ENCODE measurements around the gene CYP46A1. TPM values are rescaled to one million over a fixed set of nuclear protein-coding genes. Genes with fewer than 3 reads are reported as not detected.
"Not testable (repeated sequence)": the region's sequence is repeated elsewhere in the genome, so short reads cannot be mapped to it uniquely, and the experiment has no call there.

The CYP46A1 gene
- total RNA-seq, 1 experiment from 2014 or later: not detected

DNA sequence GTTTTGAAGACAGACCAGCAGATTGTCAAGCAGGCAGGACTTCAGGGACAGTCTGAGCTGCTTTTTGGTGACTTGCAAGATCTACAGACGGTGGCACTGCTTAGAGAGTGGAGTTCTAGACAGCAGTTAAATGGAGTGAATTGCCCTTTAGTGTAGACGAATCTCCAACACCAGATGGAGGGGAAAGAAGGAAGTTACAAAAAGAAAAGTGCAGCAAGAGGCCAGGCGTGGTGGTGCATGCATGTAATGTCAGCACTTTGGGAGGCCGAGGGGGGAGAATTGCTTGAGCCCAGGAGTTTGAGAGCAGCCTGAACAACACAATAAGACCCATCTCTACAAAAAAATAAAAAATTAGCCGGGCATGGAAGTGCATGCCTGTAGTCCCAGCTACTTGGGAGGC lies 47.6 kb upstream of the CYP46A1 start:
- BruUV-seq (replicated peaks): no TSS peak
- Histone ChIP-seq H4K20me1 (ENCODE audit: insufficient read depth) (no peaks in the 10 kb centered on the region), H3K9me3 (ENCODE audit: insufficient read depth, low read depth) (no peaks in the 10 kb centered on the region), H3K36me3 (ENCODE audit: low read depth) (no peaks in the 10 kb centered on the region), H3F3A (ENCODE audit: insufficient read depth, low read depth) (no peaks in the 10 kb centered on the region), H3K4me2 (no peak overlapping the region), H3K4me3 (no peak overlapping the region), H3K79me2 (ENCODE audit: low read depth) (no peaks in the 10 kb centered on the region), H2AFZ (no peak overlapping the region), H3K4me1 (replicated peaks; ENCODE audit: insufficient read depth) (no peaks in the 10 kb centered on the region), H3K27ac (no peak overlapping the region), H3K9me2 (ENCODE audit: insufficient read depth) (no peaks in the 10 kb centered on the region), H3K27me3 (ENCODE audit: insufficient read depth, low read depth) (no peaks in the 10 kb centered on the region)
- POLR2A ChIA-PET (ENCODE audit: unreplicated experiment): no interaction called here
- CTCF ChIA-PET: no interaction called here
- intact Hi-C loops (cut with micrococcal nuclease; ENCODE audit: unreplicated experiment): no loop called here
- TF ChIP-seq EZH2 (IDR thresholded peaks at IDR 0.05; ENCODE audit: low read depth): no peak
- TF ChIP-seq, protein P1, sequence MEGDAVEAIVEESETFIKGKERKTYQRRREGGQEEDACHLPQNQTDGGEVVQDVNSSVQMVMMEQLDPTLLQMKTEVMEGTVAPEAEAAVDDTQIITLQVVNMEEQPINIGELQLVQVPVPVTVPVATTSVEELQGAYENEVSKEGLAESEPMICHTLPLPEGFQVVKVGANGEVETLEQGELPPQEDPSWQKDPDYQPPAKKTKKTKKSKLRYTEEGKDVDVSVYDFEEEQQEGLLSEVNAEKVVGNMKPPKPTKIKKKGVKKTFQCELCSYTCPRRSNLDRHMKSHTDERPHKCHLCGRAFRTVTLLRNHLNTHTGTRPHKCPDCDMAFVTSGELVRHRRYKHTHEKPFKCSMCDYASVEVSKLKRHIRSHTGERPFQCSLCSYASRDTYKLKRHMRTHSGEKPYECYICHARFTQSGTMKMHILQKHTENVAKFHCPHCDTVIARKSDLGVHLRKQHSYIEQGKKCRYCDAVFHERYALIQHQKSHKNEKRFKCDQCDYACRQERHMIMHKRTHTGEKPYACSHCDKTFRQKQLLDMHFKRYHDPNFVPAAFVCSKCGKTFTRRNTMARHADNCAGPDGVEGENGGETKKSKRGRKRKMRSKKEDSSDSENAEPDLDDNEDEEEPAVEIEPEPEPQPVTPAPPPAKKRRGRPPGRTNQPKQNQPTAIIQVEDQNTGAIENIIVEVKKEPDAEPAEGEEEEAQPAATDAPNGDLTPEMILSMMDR (conservative IDR thresholded peaks at IDR 0.05): no peak
- DNase-seq: no peak

DNA sequence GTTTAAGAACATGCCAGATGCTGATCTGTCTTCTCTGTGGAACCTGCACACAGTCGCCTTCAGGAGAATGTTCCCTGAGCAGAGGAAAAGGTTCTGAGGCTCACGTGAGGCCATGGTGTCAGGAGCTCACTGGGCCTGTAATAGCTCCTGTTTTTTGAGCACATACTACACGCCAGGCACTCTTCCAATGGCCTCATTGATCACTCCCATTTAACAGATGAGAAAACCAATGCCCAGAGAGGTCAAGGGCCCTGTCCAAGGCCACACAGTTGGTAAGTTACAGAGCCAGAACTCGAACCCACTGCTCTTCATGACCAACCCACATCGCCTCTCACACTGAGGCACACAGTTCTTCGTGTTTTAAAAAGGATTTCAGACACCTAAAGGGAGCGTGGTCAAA lies 46.5 kb upstream of the CYP46A1 start:
- no peaks in the 10 kb centered on the region for H3K9me2 ChIP-seq (ENCODE audit: insufficient read depth)
- ChIA-PET POLR2A (ENCODE audit: unreplicated experiment) (no interaction called here), CTCF (no interaction called here)
- no peaks in the 10 kb centered on the region for H3K9me3 ChIP-seq (ENCODE audit: insufficient read depth, low read depth)
- BruUV-seq (replicated peaks): no TSS peak
- no peak overlapping the region for H3K4me2 ChIP-seq
- no peak overlapping the region for H2AFZ ChIP-seq
- DNase-seq: no peak
- H3K4me1 ChIP-seq (replicated peaks; ENCODE audit: insufficient read depth): no peaks in the 10 kb centered on the region
- TF ChIP-seq EZH2 (IDR thresholded peaks at IDR 0.05; ENCODE audit: low read depth): no peak
- TF ChIP-seq, protein P1 (conservative IDR thresholded peaks at IDR 0.05): no peak
- no peaks in the 10 kb centered on the region for H3K36me3 ChIP-seq (ENCODE audit: low read depth)
- no peaks in the 10 kb centered on the region for H3F3A ChIP-seq (ENCODE audit: insufficient read depth, low read depth)
- intact Hi-C loops (cut with micrococcal nuclease; ENCODE audit: unreplicated experiment): no loop called here
- no peaks in the 10 kb centered on the region for H3K27me3 ChIP-seq (ENCODE audit: insufficient read depth, low read depth)
- H3K4me3 ChIP-seq: no peak overlapping the region
- H4K20me1 ChIP-seq (ENCODE audit: insufficient read depth): no peaks in the 10 kb centered on the region
- H3K79me2 ChIP-seq (ENCODE audit: low read depth): no peaks in the 10 kb centered on the region
- no peak overlapping the region for H3K27ac ChIP-seq

DNA sequence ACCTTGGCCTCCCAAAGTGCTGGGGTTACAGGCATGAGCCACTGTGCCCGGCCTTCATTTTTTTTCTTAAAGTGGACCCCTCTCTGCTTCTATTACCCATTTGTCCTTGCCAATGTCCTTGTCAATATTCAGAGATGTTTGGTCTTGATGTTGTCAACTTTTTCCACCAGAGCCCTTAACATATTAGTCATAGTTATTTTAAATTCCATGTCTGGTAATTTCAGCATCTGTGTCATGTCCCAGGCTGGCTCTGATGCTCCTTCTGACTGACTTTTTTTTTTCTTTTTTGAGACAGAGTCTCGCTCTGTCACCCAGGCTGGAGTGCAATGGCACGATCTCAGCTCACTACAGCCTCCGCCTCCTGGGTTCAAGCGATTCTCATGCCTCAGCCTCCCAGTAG lies 41.3 kb upstream of the CYP46A1 start:
- CTCF ChIA-PET: not testable (repeated sequence)

DNA sequence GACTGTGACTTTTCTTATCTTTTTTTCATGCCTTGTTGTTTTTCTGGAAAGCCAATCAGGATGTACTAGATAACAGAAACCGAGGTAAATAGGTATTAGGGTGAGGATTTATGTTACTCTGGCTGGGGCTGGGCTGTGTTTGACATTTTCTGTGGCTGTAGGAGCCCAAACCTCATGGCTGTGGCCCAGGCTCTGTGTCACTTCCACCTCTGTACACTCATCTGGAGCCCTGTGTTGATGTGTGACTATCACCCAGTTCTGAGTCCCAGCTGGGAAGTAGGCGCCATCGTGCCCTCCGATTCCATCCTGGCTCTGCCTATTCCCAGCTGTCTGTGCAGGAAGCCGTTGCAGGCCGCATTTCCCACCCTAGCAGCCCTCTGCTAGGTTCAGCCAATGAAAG lies 40.8 kb upstream of the CYP46A1 start:
- Histone ChIP-seq H3K9me3 (ENCODE audit: insufficient read depth, low read depth) (no peaks in the 10 kb centered on the region), H3K4me3 (no peak overlapping the region), H3K9me2 (ENCODE audit: insufficient read depth) (no peaks in the 10 kb centered on the region), H4K20me1 (ENCODE audit: insufficient read depth) (no peaks in the 10 kb centered on the region), H3F3A (ENCODE audit: insufficient read depth, low read depth) (no peaks in the 10 kb centered on the region), H3K27me3 (ENCODE audit: insufficient read depth, low read depth) (no peaks in the 10 kb centered on the region), H2AFZ (no peak overlapping the region), H3K27ac (no peak overlapping the region), H3K4me1 (replicated peaks; ENCODE audit: insufficient read depth) (no peaks in the 10 kb centered on the region), H3K4me2 (no peak overlapping the region), H3K36me3 (ENCODE audit: low read depth) (no peaks in the 10 kb centered on the region), H3K79me2 (ENCODE audit: low read depth) (no peaks in the 10 kb centered on the region)
- BruUV-seq (replicated peaks): no TSS peak
- ChIA-PET CTCF (no interaction called here), POLR2A (ENCODE audit: unreplicated experiment) (no interaction called here)
- DNase-seq: no peak
- intact Hi-C loops (cut with micrococcal nuclease; ENCODE audit: unreplicated experiment): no loop called here
- TF ChIP-seq EZH2 (IDR thresholded peaks at IDR 0.05; ENCODE audit: low read depth): no peak
- TF ChIP-seq, protein P1 (conservative IDR thresholded peaks at IDR 0.05): no peak

More for the DNA sequence above, 41.3 kb upstream of the CYP46A1 start:
- H3K4me2 ChIP-seq; H3K9me2 ChIP-seq (ENCODE audit: insufficient read depth); H3K79me2 ChIP-seq (ENCODE audit: low read depth); H3K36me3 ChIP-seq (ENCODE audit: low read depth); H3F3A ChIP-seq (ENCODE audit: insufficient read depth, low read depth); H3K27me3 ChIP-seq (ENCODE audit: insufficient read depth, low read depth); H4K20me1 ChIP-seq (ENCODE audit: insufficient read depth); H3K4me1 ChIP-seq (replicated peaks; ENCODE audit: insufficient read depth); BruUV-seq (replicated peaks); H2AFZ ChIP-seq; H3K9me3 ChIP-seq (ENCODE audit: insufficient read depth, low read depth); H3K27ac ChIP-seq; intact Hi-C loops (cut with micrococcal nuclease; ENCODE audit: unreplicated experiment); POLR2A ChIA-PET (ENCODE audit: unreplicated experiment); DNase-seq; H3K4me3 ChIP-seq: not testable (repeated sequence)
